ENCODE data around the gene MTMR3.
"Not testable (repeated sequence)": the region's sequence is repeated elsewhere in the genome, so short reads cannot be mapped to it uniquely, and the experiment has no call there.

The MTMR3 gene

GRCh38 chr22:29949872-29950271 is 66.9 kb downstream of the MTMR3 start:
- Histone ChIP-seq H3K27me3 (ENCODE audit: control insufficient read depth, insufficient read depth, low read length) (no peaks in the 10 kb centered on the region), H3K9ac (ENCODE audit: low read depth, low read length) (no peak overlapping the region), H3K36me3 (ENCODE audit: control insufficient read depth, insufficient read depth, low read length) (no peaks in the 10 kb centered on the region), H3K9me3 (ENCODE audit: control insufficient read depth, insufficient read depth, low read length) (no peaks in the 10 kb centered on the region), H3K4me3 (ENCODE audit: low read depth, low read length) (no peak overlapping the region), H3K4me1 (ENCODE audit: control insufficient read depth, insufficient read depth, low read length) (peaks cover 12% of the 10 kb centered on the region)

DNA sequence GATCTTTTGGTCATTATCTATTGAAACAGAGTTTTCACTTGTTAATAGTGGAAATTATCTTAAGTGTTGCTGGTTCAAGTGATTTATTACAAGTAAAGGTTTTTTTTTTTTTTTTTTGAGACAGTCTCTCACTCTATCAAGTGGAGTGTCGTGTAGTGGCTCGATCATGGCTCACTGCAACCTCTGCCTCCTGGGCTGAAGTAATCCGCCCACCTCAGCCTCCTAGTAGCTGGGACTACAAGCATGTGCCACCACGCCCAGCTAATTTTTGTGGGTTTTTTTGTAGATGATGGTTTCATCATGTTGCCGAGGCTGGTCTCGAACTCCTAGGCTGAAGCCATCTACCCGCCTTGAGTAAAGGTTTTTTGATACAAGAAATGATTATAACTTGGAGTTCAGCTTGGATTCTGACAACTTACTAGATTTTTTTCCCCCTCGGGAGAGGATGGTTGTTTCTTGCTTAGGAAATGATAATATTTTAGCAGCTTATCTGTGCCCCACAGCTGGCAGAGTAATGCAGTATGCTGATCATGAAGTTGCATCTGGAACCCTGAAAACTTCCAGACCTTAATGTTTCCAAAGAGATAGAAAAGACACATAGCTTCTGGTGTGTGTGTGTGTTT is 68.9 kb downstream of the MTMR3 start:
- peaks cover 15% of the 10 kb centered on the region for H3K4me1 ChIP-seq (ENCODE audit: control insufficient read depth, insufficient read depth, low read length)
- no peaks in the 10 kb centered on the region for H3K36me3 ChIP-seq (ENCODE audit: control insufficient read depth, insufficient read depth, low read length)
- H3K9me3 ChIP-seq (ENCODE audit: control insufficient read depth, insufficient read depth, low read length) = no peaks in the 10 kb centered on the region
- H3K4me3 ChIP-seq (ENCODE audit: low read depth, low read length) = no peak overlapping the region
- no peak overlapping the region for H3K9ac ChIP-seq (ENCODE audit: low read depth, low read length)
- no peaks in the 10 kb centered on the region for H3K27me3 ChIP-seq (ENCODE audit: control insufficient read depth, insufficient read depth, low read length)

DNA sequence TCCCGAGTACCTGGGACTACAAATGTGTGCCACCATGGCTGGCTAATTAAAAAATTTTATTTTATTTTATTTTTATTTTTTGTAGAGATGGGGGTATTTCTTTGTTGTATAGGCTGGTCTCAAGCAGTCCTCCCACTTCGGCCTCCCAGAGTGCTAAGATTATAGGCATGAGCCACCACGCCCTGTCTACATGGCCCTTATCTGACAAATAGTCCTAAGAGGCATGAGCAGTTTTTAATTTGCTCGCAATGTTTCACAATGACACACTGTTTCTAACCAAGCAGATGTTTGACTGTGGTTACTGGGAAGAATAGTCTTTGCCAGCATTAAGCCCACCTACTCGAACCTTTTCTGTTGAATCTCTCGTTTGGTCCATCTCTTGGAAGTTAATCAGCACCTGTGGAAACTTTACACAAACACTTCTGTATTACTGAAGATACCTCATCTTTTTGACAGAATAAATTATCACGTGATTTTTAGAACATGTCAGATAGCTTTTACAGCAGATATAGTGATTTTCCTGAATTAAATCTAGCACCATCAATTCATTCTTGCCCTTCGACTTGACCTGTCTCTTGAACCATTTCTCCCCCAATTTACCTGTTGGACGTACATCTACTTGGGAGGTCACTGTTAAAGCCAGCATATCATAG is 71.4 kb downstream of the MTMR3 start:
- Histone ChIP-seq H3K27me3 (ENCODE audit: control insufficient read depth, insufficient read depth, low read length) (no peaks in the 10 kb centered on the region), H3K9ac (ENCODE audit: low read depth, low read length) (no peak overlapping the region), H3K9me3 (ENCODE audit: control insufficient read depth, insufficient read depth, low read length) (no peaks in the 10 kb centered on the region), H3K4me1 (ENCODE audit: control insufficient read depth, insufficient read depth, low read length) (peaks cover 3% of the 10 kb centered on the region), H3K4me3 (ENCODE audit: low read depth, low read length) (no peak overlapping the region), H3K36me3 (ENCODE audit: control insufficient read depth, insufficient read depth, low read length) (no peaks in the 10 kb centered on the region)

DNA sequence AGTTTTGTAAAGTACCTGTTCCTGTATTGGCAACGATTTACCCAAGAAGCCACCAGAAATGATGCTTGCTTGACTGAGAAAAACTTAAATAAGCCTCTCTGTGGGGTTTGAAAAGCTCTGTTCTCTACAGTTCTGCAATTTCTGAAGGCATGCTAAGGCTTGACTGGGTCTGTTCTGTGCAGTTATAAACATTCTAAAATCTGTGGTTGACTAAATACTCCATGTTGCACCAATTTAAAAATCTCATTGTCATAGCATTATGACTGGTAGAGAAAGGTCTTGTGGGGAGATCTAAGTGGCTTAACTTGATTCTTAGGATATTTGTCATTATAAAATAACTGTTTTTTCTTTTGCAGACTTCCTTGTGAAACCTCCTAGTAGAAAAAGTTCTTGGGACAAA is 73.7 kb downstream of the MTMR3 start:
- Histone ChIP-seq H3K4me1 (ENCODE audit: control insufficient read depth, insufficient read depth, low read length) (peaks cover 3% of the 10 kb centered on the region), H3K9ac (ENCODE audit: low read depth, low read length) (no peak overlapping the region), H3K4me3 (ENCODE audit: low read depth, low read length) (no peak overlapping the region), H3K9me3 (ENCODE audit: control insufficient read depth, insufficient read depth, low read length) (no peaks in the 10 kb centered on the region), H3K27me3 (ENCODE audit: control insufficient read depth, insufficient read depth, low read length) (no peaks in the 10 kb centered on the region), H3K36me3 (ENCODE audit: control insufficient read depth, insufficient read depth, low read length) (no peaks in the 10 kb centered on the region)

DNA sequence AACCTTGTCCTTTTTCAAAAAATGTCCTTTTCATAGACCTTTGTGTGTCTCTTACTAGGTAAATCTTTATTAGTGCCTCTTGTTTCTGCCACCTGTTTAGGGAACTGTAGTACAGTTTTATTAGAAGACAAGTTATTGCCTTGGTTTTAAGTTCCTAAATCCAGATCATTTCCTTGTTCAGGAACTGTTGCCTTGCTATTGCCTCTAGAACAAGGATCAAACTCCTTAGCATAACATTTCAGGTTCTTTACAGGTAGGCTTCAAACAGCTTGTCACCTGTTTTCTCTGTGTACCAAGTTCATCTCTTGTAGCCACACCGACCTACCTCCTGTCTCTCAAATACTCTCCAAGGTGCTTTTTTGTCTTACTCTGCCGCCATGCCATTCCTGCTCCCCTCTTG is 75.2 kb downstream of the MTMR3 start:
- Histone ChIP-seq H3K9ac (ENCODE audit: low read depth, low read length) (no peak overlapping the region), H3K9me3 (ENCODE audit: control insufficient read depth, insufficient read depth, low read length) (no peaks in the 10 kb centered on the region), H3K36me3 (ENCODE audit: control insufficient read depth, insufficient read depth, low read length) (no peaks in the 10 kb centered on the region), H3K27me3 (ENCODE audit: control insufficient read depth, insufficient read depth, low read length) (no peaks in the 10 kb centered on the region), H3K4me3 (ENCODE audit: low read depth, low read length) (no peak overlapping the region), H3K4me1 (ENCODE audit: control insufficient read depth, insufficient read depth, low read length) (peaks cover 3% of the 10 kb centered on the region)

DNA sequence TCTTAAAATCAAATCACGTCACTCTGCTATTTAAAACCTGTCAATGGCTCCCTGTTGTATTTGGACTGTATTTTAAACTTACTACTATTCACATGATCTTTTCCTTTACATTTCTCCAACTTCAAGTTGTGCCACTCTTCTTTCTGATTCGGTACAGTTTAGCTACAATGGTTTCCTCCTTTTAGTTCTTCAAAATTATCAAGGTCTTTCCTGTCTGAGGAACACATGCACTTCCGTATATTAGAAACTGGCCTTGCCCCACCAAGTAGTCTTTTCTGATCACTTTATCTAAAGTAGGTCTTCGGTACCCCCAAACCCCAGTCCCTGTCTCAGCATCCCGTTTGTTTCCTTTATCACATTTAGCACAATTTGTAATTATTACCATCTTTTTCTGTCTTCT is 81.8 kb downstream of the MTMR3 start:
- no peak overlapping the region for H3K4me3 ChIP-seq (ENCODE audit: low read depth, low read length)

GRCh38 chr22:29967461-29967860 is 84.5 kb downstream of the MTMR3 start:
- Histone ChIP-seq H3K9ac (ENCODE audit: low read depth, low read length) (no peak overlapping the region), H3K36me3 (ENCODE audit: control insufficient read depth, insufficient read depth, low read length) (no peaks in the 10 kb centered on the region), H3K9me3 (ENCODE audit: control insufficient read depth, insufficient read depth, low read length) (no peaks in the 10 kb centered on the region), H3K27me3 (ENCODE audit: control insufficient read depth, insufficient read depth, low read length) (no peaks in the 10 kb centered on the region), H3K4me1 (ENCODE audit: control insufficient read depth, insufficient read depth, low read length) (no peaks in the 10 kb centered on the region), H3K4me3 (ENCODE audit: low read depth, low read length) (no peak overlapping the region)

More for the DNA sequence above, 81.8 kb downstream of the MTMR3 start:
- H3K4me1 ChIP-seq (ENCODE audit: control insufficient read depth, insufficient read depth, low read length) = no peaks in the 10 kb centered on the region
- no peak overlapping the region for H3K9ac ChIP-seq (ENCODE audit: low read depth, low read length)
- H3K27me3 ChIP-seq (ENCODE audit: control insufficient read depth, insufficient read depth, low read length) = no peaks in the 10 kb centered on the region
- no peaks in the 10 kb centered on the region for H3K36me3 ChIP-seq (ENCODE audit: control insufficient read depth, insufficient read depth, low read length)
- H3K9me3 ChIP-seq (ENCODE audit: control insufficient read depth, insufficient read depth, low read length) = no peaks in the 10 kb centered on the region

GRCh38 chr22:29971607-29972006 is 88.6 kb downstream of the MTMR3 start:
- H3K36me3 ChIP-seq (ENCODE audit: control insufficient read depth, insufficient read depth, low read length) = no peaks in the 10 kb centered on the region
- no peaks in the 10 kb centered on the region for H3K27me3 ChIP-seq (ENCODE audit: control insufficient read depth, insufficient read depth, low read length)
- H3K9me3 ChIP-seq (ENCODE audit: control insufficient read depth, insufficient read depth, low read length) = no peaks in the 10 kb centered on the region
- peaks cover 6% of the 10 kb centered on the region for H3K4me1 ChIP-seq (ENCODE audit: control insufficient read depth, insufficient read depth, low read length)
- no peak overlapping the region for H3K9ac ChIP-seq (ENCODE audit: low read depth, low read length)
- H3K4me3 ChIP-seq (ENCODE audit: low read depth, low read length) = no peak overlapping the region

DNA sequence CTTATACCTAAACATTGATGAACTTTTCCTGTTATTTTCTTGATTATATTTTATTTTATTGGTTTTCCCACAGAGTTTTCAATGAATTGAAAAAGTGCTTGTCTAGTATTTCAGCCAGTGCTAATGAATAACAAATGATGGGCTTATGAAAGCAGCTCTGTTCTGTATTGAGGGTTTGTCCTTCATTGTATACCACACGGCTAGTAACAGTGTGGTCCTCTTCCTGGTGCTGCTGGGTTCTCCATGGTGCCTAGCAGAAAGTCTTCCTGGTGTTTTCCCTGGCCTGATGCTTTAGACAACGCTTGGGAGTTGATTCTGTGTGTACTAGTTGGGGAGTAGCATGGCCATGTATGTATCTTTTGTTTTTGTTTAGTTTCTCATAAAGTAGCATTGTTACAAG is 89.1 kb downstream of the MTMR3 start:
- Histone ChIP-seq H3K9me3 (ENCODE audit: control insufficient read depth, insufficient read depth, low read length) (no peaks in the 10 kb centered on the region), H3K36me3 (ENCODE audit: control insufficient read depth, insufficient read depth, low read length) (no peaks in the 10 kb centered on the region), H3K4me3 (ENCODE audit: low read depth, low read length) (no peak overlapping the region), H3K4me1 (ENCODE audit: control insufficient read depth, insufficient read depth, low read length) (peaks cover 6% of the 10 kb centered on the region), H3K9ac (ENCODE audit: low read depth, low read length) (no peak overlapping the region), H3K27me3 (ENCODE audit: control insufficient read depth, insufficient read depth, low read length) (no peaks in the 10 kb centered on the region)

DNA sequence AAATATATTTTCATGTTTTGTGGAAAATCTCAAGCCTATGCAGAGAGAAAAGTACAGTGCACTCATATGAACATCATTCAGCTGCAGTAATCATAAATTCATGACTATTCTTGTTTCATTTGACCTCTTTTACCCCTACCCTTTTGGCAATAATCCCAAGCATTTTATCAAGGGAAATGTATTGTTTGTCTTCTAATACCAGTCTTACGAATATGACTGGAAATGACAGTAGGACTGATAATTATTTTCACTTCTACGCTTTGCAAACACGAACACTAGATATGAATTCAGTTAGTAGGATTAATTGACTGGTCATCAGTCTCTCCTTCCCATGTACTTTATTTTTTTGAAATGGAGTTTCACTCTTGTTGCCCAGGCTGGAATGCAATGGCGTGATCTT is 90.3 kb downstream of the MTMR3 start:
- H3K36me3 ChIP-seq (ENCODE audit: control insufficient read depth, insufficient read depth, low read length) = no peaks in the 10 kb centered on the region
- no peaks in the 10 kb centered on the region for H3K27me3 ChIP-seq (ENCODE audit: control insufficient read depth, insufficient read depth, low read length)
- no peak overlapping the region for H3K9ac ChIP-seq (ENCODE audit: low read depth, low read length)
- peaks cover 6% of the 10 kb centered on the region for H3K4me1 ChIP-seq (ENCODE audit: control insufficient read depth, insufficient read depth, low read length)
- no peak overlapping the region for H3K4me3 ChIP-seq (ENCODE audit: low read depth, low read length)
- no peaks in the 10 kb centered on the region for H3K9me3 ChIP-seq (ENCODE audit: control insufficient read depth, insufficient read depth, low read length)

- H3K4me1 ChIP-seq (ENCODE audit: control insufficient read depth, insufficient read depth, low read length); H3K36me3 ChIP-seq (ENCODE audit: control insufficient read depth, insufficient read depth, low read length); H3K9me3 ChIP-seq (ENCODE audit: control insufficient read depth, insufficient read depth, low read length); H3K27me3 ChIP-seq (ENCODE audit: control insufficient read depth, insufficient read depth, low read length); H3K9ac ChIP-seq (ENCODE audit: low read depth, low read length); H3K4me3 ChIP-seq (ENCODE audit: low read depth, low read length): not testable (repeated sequence)
These were observed 90.7 kb downstream of the MTMR3 start for GRCh38 chr22:29973680-29974079.

GRCh38 chr22:29975494-29975893 is 92.5 kb downstream of the MTMR3 start:
- H3K4me1 ChIP-seq (ENCODE audit: control insufficient read depth, insufficient read depth, low read length) = peaks cover 6% of the 10 kb centered on the region
- H3K36me3 ChIP-seq (ENCODE audit: control insufficient read depth, insufficient read depth, low read length) = no peaks in the 10 kb centered on the region
- no peak overlapping the region for H3K4me3 ChIP-seq (ENCODE audit: low read depth, low read length)
- no peak overlapping the region for H3K9ac ChIP-seq (ENCODE audit: low read depth, low read length)
- no peaks in the 10 kb centered on the region for H3K9me3 ChIP-seq (ENCODE audit: control insufficient read depth, insufficient read depth, low read length)
- H3K27me3 ChIP-seq (ENCODE audit: control insufficient read depth, insufficient read depth, low read length) = no peaks in the 10 kb centered on the region

Measured in iPS-15b (cell line).